Fibroblast of skin of back (primary cell): ENCODE results near the gene DGKE.

Source experiments
- DNase-seq: peaks from one replicate; pipeline ENCODE4 v3.0.0-alpha.2; 2013

DGKE gene

GRCh38 chr17:56815711-56816110, 18.2 kb upstream of the DGKE start:
- peak; percentile 48 for DNase-seq

GRCh38 chr17:56817066-56817465, 16.9 kb upstream of the DGKE start:
- no peak for DNase-seq

GRCh38 chr17:56819030-56819429, 14.9 kb upstream of the DGKE start:
- DNase-seq, result no peak

GRCh38 chr17:56819431-56820145, 14.4 kb upstream of the DGKE start:
- DNase-seq, result peak; percentile 72

GRCh38 chr17:56820207-56820606, 13.7 kb upstream of the DGKE start:
- DNase-seq, result no peak

- DNase-seq, result no peak
These were observed 12.0 kb upstream of the DGKE start for GRCh38 chr17:56821847-56822534.

- no peak for DNase-seq
These were observed 11.2 kb upstream of the DGKE start for GRCh38 chr17:56822725-56823124.

GRCh38 chr17:56823848-56824247, 10.1 kb upstream of the DGKE start:
- DNase-seq, result no peak

- DNase-seq, result no peak
These were observed 9.4 kb upstream of the DGKE start for GRCh38 chr17:56824503-56824902.

- DNase-seq, result no peak
These were observed 7.1 kb upstream of the DGKE start for GRCh38 chr17:56826611-56827414.

- no peak for DNase-seq
These were observed 3.1 kb upstream of the DGKE start for GRCh38 chr17:56830726-56831368.

GRCh38 chr17:56831369-56832095, 2.4 kb upstream of the DGKE start:
- DNase-seq, result no peak

- DNase-seq, result no peak
These were observed 1.5 kb upstream of the DGKE start for GRCh38 chr17:56832446-56832845.

- DNase-seq, result peak; percentile 40
These were observed 718 bp upstream of the DGKE start for GRCh38 chr17:56833057-56833808.

- DNase-seq, result peak; percentile 15
These were observed 671 bp downstream of the DGKE start for GRCh38 chr17:56834380-56835263.

- DNase-seq, result no peak
These were observed 1.3 kb downstream of the DGKE start for GRCh38 chr17:56835264-56835585.

GRCh38 chr17:56838687-56839086, 4.7 kb downstream of the DGKE start:
- no peak for DNase-seq

GRCh38 chr17:56842577-56842976, 8.6 kb downstream of the DGKE start:
- no peak for DNase-seq

GRCh38 chr17:56845934-56846333, 12.0 kb downstream of the DGKE start:
- no peak for DNase-seq

- DNase-seq, result no peak
These were observed 13.2 kb downstream of the DGKE start for GRCh38 chr17:56847106-56847505.

GRCh38 chr17:56849131-56849530, 15.2 kb downstream of the DGKE start:
- DNase-seq, result no peak
